GM19372 (cell line): ENCODE data around the gene PRR5.

Source experiments
- ATAC-seq: cut with Tn5 transposase; IDR thresholded peaks from one replicate; pipeline ENCODE4 v1.9.1; 2021; ENCODE audit warnings: mild to moderate bottlenecking, low read depth, moderate library complexity; ENCODE audit not compliant: unreplicated experiment

The PRR5 gene

GRCh38 chr22:44691796-44692661 is 10.0 kb upstream of the PRR5 start:
- ATAC-seq, result no peak

GRCh38 chr22:44692662-44693007 is 9.4 kb upstream of the PRR5 start:
- ATAC-seq, result no peak

GRCh38 chr22:44693145-44693544 is 8.9 kb upstream of the PRR5 start:
- no peak for ATAC-seq

- ATAC-seq, result no peak
Measured at GRCh38 chr22:44693756-44694155, 8.2 kb upstream of the PRR5 start.

- no peak for ATAC-seq
Measured at GRCh38 chr22:44697423-44698141, 4.4 kb upstream of the PRR5 start.

- ATAC-seq, result no peak
Measured at GRCh38 chr22:44698531-44699421, 3.2 kb upstream of the PRR5 start.

- ATAC-seq, result no peak
Measured at GRCh38 chr22:44700456-44700855, 1.5 kb upstream of the PRR5 start.

GRCh38 chr22:44701187-44701790 is 715 bp upstream of the PRR5 start:
- no peak for ATAC-seq

GRCh38 chr22:44702479-44703198 is 635 bp downstream of the PRR5 start:
- no peak for ATAC-seq

- ATAC-seq, result no peak
Measured at GRCh38 chr22:44703255-44703870, 1.4 kb downstream of the PRR5 start.

- ATAC-seq, result no peak
Measured at GRCh38 chr22:44704159-44705021, 2.4 kb downstream of the PRR5 start.

- ATAC-seq, result no peak
Measured at GRCh38 chr22:44705022-44705297, 3.0 kb downstream of the PRR5 start.

GRCh38 chr22:44706488-44706887 is 4.5 kb downstream of the PRR5 start:
- no peak for ATAC-seq

- ATAC-seq, result no peak
Measured at GRCh38 chr22:44707178-44707577, 5.2 kb downstream of the PRR5 start.

GRCh38 chr22:44707752-44708151 is 5.7 kb downstream of the PRR5 start:
- no peak for ATAC-seq

- no peak for ATAC-seq
Measured at GRCh38 chr22:44709881-44710392, 7.9 kb downstream of the PRR5 start.

- no peak for ATAC-seq
Measured at GRCh38 chr22:44710474-44711240, 8.7 kb downstream of the PRR5 start.

GRCh38 chr22:44711241-44711560 is 9.2 kb downstream of the PRR5 start:
- ATAC-seq, result no peak
